ENCODE data around the gene RNASEH1. TPM values are rescaled to one million over a fixed set of nuclear protein-coding genes. Genes with fewer than 3 reads are reported as not detected.
"Not testable (repeated sequence)": the region's sequence is repeated elsewhere in the genome, so short reads cannot be mapped to it uniquely, and the experiment has no call there.

The RNASEH1 gene
- total RNA-seq, 6 experiments from 2014 or later: 8.3 to 12.2 (median 10.0) TPM

DNA sequence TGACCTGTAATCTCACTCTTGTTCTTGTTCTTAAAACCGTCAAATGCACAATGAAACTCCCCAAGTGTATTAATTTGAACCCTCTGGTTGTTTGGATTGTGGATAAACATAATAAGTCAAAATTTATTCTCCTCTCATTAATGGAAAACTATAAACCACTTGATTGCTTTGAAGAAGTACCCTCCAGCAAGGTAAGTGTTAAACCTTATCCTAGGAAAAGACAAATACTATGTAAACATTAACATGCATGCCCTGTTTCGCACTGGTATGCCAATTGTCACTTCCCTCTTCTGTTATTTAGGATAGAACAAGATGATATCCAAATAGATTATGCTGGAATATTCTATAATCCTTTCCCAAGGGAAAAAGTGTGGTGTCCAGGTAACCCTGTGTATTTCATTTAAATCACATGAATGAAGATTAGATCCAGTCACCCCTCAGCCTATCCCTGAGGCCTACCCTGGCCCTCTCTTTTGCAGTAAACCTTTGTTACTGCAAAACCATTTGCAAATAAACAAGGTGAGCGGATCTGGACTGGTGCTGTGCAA is 40.1 kb downstream of the RNASEH1 start:
- Histone ChIP-seq H3K27ac (peak overlapping the region; percentile 97 to 100 (median 97)), H3K4me3 (peak overlapping the region; percentile 88 to 99 (median 95)), H3K9me3 (no peaks in the 10 kb centered on the region), H3K27me3 (no peaks in the 10 kb centered on the region), H3K36me3 (peaks cover 0 to 13% (median 4%) of the 10 kb centered on the region in 4 donors), H3K4me1 (peaks cover 0 to 42% (median 11%) of the 10 kb centered on the region in 4 donors)
- no peak for DNase-seq
- no peak for TF ChIP-seq POLR2A (IDR thresholded peaks at IDR 0.05)
- TF ChIP-seq, protein P1, sequence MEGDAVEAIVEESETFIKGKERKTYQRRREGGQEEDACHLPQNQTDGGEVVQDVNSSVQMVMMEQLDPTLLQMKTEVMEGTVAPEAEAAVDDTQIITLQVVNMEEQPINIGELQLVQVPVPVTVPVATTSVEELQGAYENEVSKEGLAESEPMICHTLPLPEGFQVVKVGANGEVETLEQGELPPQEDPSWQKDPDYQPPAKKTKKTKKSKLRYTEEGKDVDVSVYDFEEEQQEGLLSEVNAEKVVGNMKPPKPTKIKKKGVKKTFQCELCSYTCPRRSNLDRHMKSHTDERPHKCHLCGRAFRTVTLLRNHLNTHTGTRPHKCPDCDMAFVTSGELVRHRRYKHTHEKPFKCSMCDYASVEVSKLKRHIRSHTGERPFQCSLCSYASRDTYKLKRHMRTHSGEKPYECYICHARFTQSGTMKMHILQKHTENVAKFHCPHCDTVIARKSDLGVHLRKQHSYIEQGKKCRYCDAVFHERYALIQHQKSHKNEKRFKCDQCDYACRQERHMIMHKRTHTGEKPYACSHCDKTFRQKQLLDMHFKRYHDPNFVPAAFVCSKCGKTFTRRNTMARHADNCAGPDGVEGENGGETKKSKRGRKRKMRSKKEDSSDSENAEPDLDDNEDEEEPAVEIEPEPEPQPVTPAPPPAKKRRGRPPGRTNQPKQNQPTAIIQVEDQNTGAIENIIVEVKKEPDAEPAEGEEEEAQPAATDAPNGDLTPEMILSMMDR (IDR thresholded peaks at IDR 0.05): no peak
- ATAC-seq: peak in 2 of 4 donors; percentile 1 to 2
- WGBS (ENCODE audit: insufficient coverage, low coverage, low lambda C conversion rate, missing lambda C conversion rate): 9% methylated on average over 3 of the region's 3 CpGs
- intact Hi-C loops (cut with DNase I): no loop called here

DNA sequence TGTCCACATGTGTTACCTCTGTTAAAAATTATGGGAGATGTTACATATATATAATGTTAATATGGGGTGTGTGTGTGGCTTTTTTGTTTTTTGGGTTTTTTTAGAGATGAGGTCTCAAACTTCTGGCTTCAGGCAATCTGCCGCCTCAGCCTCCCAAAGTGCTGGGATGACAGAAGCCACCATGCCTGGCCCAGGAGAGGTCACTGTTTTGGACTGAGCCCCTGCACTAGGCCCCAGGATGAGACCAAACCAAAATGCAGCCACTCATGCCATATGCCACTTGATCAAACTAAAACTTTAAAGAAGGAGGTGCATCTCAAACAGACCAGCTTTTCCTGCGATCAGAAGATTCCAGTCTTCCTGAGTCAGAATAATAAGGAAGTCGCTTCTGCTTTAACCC is 41.3 kb downstream of the RNASEH1 start:
- no peaks in the 10 kb centered on the region for H3K9me3 ChIP-seq
- ATAC-seq (no peak), DNase-seq (peak in 1 of 3 donors; percentile 44)
- peaks cover 0 to 25% (median 14%) of the 10 kb centered on the region in 4 donors for H3K36me3 ChIP-seq
- H3K4me3 ChIP-seq: peak overlapping the region in 2 of 3 donors; percentile 88 to 99
- no peak for TF ChIP-seq POLR2A (IDR thresholded peaks at IDR 0.05)
- TF ChIP-seq, protein P1 (IDR thresholded peaks at IDR 0.05): peak in 2 of 4 donors; percentile 5
- intact Hi-C loops (cut with DNase I): no loop called here
- peaks cover 0 to 42% (median 8%) of the 10 kb centered on the region in 4 donors for H3K4me1 ChIP-seq
- H3K27ac ChIP-seq: peak overlapping the region in 2 of 3 donors; percentile 97 to 100
- 62% methylated on average over 3 of the region's 3 CpGs for WGBS (ENCODE audit: insufficient coverage, low coverage, low lambda C conversion rate, missing lambda C conversion rate)
- H3K27me3 ChIP-seq: no peaks in the 10 kb centered on the region

DNA sequence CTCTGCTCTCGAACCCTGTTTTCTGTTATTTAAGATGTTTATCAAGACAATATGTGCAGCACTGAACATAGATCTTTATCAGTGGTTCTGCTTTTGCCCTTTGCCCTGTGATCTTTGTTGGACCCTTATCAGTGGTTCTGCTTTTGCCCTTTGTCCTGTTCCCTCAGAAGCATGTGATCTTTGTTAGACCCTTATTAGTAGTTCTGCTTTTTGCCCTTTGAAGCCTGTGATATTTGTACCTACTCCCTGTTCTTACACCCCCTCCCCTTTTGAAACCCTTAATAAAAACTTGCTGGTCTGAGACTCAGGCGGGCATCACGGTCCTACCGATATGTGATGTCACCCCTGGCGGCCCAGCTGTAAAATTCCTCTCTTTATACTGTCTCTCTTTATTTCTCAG is 42.7 kb downstream of the RNASEH1 start:
- DNase-seq: peak in 1 of 3 donors; percentile 16
- H3K9me3 ChIP-seq; ATAC-seq; intact Hi-C loops (cut with DNase I); H3K27me3 ChIP-seq: not testable (repeated sequence)
- H3K36me3 ChIP-seq: peaks cover 0 to 39% (median 20%) of the 10 kb centered on the region in 4 donors
- WGBS (ENCODE audit: insufficient coverage, low coverage, low lambda C conversion rate, missing lambda C conversion rate): 32% methylated on average over 4 of the region's 5 CpGs
- peaks cover 0 to 28% (median 8%) of the 10 kb centered on the region in 4 donors for H3K4me1 ChIP-seq
- H3K27ac ChIP-seq: peak overlapping the region in 2 of 3 donors; percentile 97 to 100
- H3K4me3 ChIP-seq: peak overlapping the region in 2 of 3 donors; percentile 19 to 99

DNA sequence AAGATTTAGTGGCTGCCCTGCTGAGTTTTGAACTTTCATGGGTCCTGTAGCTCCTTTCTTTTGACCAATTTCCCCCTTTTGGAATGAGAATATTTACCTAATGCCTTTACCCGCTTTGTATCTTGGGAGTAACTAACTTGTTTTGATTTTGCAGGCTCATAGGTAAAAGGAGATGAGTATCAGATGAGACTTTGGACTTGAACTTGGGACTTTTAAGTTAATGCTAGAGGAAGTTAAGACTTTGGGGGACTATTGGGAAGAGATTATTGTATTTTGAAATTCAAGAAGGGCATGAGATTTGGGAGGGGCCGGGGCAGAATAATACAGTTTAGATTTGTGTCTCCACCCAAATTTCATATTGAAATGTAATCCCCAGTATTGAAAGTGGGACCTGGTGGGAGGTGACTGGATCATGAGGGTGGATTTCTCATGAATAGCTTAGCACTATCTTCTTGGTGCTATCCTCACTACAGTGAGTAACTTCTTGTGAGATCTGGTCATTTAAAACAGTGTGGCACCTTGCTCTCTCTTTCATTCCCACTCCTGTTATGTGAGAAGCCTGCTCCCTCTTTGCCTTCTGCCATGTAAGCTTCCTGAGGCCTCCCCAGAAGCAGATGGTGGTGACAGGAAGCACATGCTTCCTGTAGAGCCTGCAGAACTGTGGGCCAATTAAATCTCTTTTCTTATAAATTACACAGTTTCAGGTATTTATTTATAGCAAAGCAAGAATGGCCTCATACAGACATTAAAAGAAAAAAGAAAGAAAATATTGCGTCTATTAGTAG is 44.9 kb downstream of the RNASEH1 start:
- DNase-seq: no peak
- Histone ChIP-seq H3K9me3 (no peaks in the 10 kb centered on the region), H3K4me3 (no peak overlapping the region), H3K27me3 (no peaks in the 10 kb centered on the region), H3K4me1 (peaks cover 0 to 25% (median 8%) of the 10 kb centered on the region in 4 donors), H3K27ac (peak overlapping the region in 1 of 3 donors; percentile 57), H3K36me3 (peaks cover 0 to 58% (median 22%) of the 10 kb centered on the region in 4 donors)
- intact Hi-C loops (cut with DNase I): no loop called here
- TF ChIP-seq, protein P1 (IDR thresholded peaks at IDR 0.05): no peak
- TF ChIP-seq POLR2A (IDR thresholded peaks at IDR 0.05): no peak
- WGBS (ENCODE audit: insufficient coverage, low coverage, low lambda C conversion rate, missing lambda C conversion rate): 72% methylated on average over 3 of the region's 3 CpGs
- no peak for ATAC-seq

DNA sequence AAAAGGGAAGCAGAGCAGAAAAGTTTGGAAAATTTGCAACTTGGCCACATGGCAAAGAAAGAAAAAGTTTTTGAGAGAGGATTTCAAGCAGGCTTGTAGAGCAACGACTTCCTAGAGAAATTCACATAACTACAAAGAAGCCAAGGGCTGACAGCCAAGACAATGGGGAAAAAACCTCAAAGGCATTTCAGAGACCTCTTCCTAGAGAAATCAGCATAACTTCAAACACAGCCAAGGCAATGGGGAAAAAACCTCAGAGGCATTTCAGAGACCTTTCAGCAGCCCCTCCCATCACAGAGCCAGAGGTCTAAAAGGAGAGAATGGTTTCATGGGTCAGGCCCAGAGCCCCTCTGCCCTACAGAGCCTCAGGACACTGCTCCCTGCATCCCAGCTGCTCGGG is 46.0 kb downstream of the RNASEH1 start:
- Histone ChIP-seq H3K36me3 (peaks cover 0 to 65% (median 22%) of the 10 kb centered on the region in 4 donors), H3K4me3 (no peak overlapping the region), H3K27ac (no peak overlapping the region), H3K27me3 (no peaks in the 10 kb centered on the region), H3K4me1 (peaks cover 0 to 30% (median 8%) of the 10 kb centered on the region in 4 donors), H3K9me3 (no peaks in the 10 kb centered on the region)
- DNase-seq: peak in 1 of 3 donors; percentile 26
- TF ChIP-seq, protein P1 (IDR thresholded peaks at IDR 0.05): no peak
- TF ChIP-seq POLR2A (IDR thresholded peaks at IDR 0.05): no peak
- no peak for ATAC-seq
- intact Hi-C loops (cut with DNase I): no loop called here
- WGBS (ENCODE audit: insufficient coverage, low coverage, low lambda C conversion rate, missing lambda C conversion rate): 73% methylated on average over 1 of the region's 2 CpGs
